NCI-H748 treated with DMSO at 0.1 percent for 48 hours (cell line): ENCODE results near the gene B4GALNT3.
"Not testable (repeated sequence)": the region's sequence is repeated elsewhere in the genome, so short reads cannot be mapped to it uniquely, and the experiment has no call there.

Experiments used
- DNase-seq: peaks from one replicate; lab custom pipeline; 2025; lab: John Stamatoyannopoulos, UW

Gene B4GALNT3

GRCh38 chr12:459430-460258 lies at the start of gene B4GALNT3:
Gene B4GALNT3, plus strand, starts transcription at chr12:459939. Its CDS starts 438 bp downstream, at chr12:460377.
- DNase-seq, result no peak

GRCh38 chr12:414859-415258 lies 44.9 kb upstream of the B4GALNT3 start:
- DNase-seq, result no peak

GRCh38 chr12:418432-418831 lies 41.3 kb upstream of the B4GALNT3 start:
- no peak for DNase-seq

- DNase-seq, result no peak
Observed at GRCh38 chr12:422526-422925, 37.2 kb upstream of the B4GALNT3 start.

GRCh38 chr12:435737-436136 lies 24.0 kb upstream of the B4GALNT3 start:
- DNase-seq, result not testable (repeated sequence)

- no peak for DNase-seq
Observed at GRCh38 chr12:442235-442884, 17.4 kb upstream of the B4GALNT3 start.

GRCh38 chr12:447141-447540 lies 12.6 kb upstream of the B4GALNT3 start:
- DNase-seq, result no peak

GRCh38 chr12:449203-449602 lies 10.5 kb upstream of the B4GALNT3 start:
- no peak for DNase-seq

- DNase-seq, result no peak
Observed at GRCh38 chr12:450438-450837, 9.3 kb upstream of the B4GALNT3 start.

GRCh38 chr12:452667-453210 lies 7.0 kb upstream of the B4GALNT3 start:
- no peak for DNase-seq

- no peak for DNase-seq
Observed at GRCh38 chr12:454833-455232, 4.9 kb upstream of the B4GALNT3 start.

GRCh38 chr12:455821-456220 lies 3.9 kb upstream of the B4GALNT3 start:
- DNase-seq, result no peak

- no peak for DNase-seq
Observed at GRCh38 chr12:457676-458075, 2.1 kb upstream of the B4GALNT3 start.

GRCh38 chr12:459050-459429 lies 699 bp upstream of the B4GALNT3 start:
- no peak for DNase-seq

GRCh38 chr12:460261-461230 lies 807 bp downstream of the B4GALNT3 start:
- no peak for DNase-seq

- no peak for DNase-seq
Observed at GRCh38 chr12:461425-461824, 1.7 kb downstream of the B4GALNT3 start.

- DNase-seq, result no peak
Observed at GRCh38 chr12:462936-463705, 3.4 kb downstream of the B4GALNT3 start.

GRCh38 chr12:464484-465267 lies 4.9 kb downstream of the B4GALNT3 start:
- no peak for DNase-seq

- no peak for DNase-seq
Observed at GRCh38 chr12:466039-466438, 6.3 kb downstream of the B4GALNT3 start.

GRCh38 chr12:466762-467161 lies 7.0 kb downstream of the B4GALNT3 start:
- DNase-seq, result no peak
